ENCODE data around the gene BCAN.

BCAN gene

GRCh38 chr1:156700736-156701531, 59.0 kb downstream of the BCAN start:
- no peak for DNase-seq (ENCODE audit: low read depth)

GRCh38 chr1:156703336-156703735, 61.4 kb downstream of the BCAN start:
- no peak for DNase-seq (ENCODE audit: low read depth)

DNA sequence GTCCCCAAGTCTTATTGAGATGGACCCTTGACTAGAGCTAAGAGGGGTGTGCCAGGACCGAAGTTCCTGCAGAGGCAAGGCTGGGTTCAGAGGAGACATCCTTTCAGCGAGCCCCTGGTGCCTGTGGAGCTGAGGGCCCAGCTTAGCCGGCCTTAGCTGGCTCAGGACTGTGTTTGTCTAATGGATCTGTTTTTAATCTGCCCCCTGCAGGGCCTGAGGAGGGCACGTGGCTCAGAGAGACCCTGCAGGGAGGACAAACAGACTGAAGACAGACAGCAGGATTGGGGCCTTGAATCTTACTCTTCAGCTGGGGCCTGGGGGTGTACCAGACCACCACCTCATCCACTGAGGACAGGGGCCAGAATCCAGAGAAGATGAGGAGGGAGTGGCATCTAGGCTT, 61.8 kb downstream of the BCAN start:
- DNase-seq (ENCODE audit: low read depth): no peak

DNA sequence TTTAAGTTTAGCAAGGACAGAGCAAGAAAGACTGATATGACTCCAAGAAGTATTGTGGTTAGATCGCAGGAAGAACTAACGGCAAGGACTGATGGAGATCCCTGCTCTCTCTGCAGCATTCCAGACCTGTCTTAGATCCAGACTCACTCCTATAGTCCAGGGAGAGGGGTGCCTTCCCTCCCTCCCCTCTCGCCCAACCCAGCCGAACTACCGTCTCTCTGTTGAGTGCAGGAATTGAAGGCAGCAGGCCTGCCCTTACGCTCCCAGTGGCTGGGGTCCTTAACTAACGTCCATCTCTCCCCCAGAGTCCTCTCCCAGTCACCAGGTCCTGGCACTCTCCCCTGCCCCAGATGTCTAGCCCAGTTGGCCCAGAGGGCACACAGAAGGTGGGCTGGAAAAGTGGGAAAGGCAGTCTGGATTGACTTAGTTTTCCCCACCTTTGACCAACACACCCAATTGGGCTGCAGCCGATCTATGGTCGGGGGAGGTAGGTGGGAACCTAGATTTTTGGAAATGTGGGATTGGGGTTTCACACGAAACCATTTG, 62.3 kb downstream of the BCAN start:
- no peak for DNase-seq (ENCODE audit: low read depth)

- no peak for DNase-seq (ENCODE audit: low read depth)
These were observed 63.0 kb downstream of the BCAN start for GRCh38 chr1:156704930-156705320.

DNA sequence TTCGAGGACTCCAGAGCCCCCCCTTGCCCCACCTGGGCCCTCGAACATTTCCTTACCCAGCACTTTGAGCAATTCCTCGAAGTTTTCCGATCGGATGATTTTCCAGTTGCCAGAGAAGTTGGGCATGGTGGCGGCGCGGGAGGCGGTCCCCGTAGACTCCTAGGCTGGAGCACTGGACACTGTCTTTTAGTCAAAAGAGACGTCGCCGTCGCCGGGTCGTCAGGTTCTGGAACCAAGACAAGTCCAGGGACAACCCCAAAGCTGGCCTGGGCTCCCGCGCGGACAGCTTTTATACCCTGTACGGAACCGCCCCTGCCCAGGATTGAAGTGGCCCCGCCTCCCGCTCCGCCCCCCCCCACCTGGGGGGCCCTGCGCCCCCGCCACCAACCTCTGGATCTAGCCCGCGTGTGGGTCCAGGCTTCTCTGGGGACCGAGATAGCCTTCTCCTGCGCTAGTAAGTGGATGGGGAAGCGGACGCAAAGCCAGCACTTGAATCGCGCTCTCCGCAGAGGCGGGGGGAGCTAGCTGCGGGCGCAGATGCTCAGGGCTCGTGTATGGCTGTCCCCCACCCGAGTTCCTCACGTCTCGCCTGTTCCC, 63.5 kb downstream of the BCAN start, which contains the start of gene CRABP2:
Gene CRABP2, minus strand, starts transcription at position 263 of the 597 bp plus-strand sequence. Its CDS starts 137 bp downstream, at position 126.
- DNase-seq (ENCODE audit: low read depth): no peak

GRCh38 chr1:156705918-156706656, 64.2 kb downstream of the BCAN start:
- DNase-seq (ENCODE audit: low read depth): peak; percentile 42

DNA sequence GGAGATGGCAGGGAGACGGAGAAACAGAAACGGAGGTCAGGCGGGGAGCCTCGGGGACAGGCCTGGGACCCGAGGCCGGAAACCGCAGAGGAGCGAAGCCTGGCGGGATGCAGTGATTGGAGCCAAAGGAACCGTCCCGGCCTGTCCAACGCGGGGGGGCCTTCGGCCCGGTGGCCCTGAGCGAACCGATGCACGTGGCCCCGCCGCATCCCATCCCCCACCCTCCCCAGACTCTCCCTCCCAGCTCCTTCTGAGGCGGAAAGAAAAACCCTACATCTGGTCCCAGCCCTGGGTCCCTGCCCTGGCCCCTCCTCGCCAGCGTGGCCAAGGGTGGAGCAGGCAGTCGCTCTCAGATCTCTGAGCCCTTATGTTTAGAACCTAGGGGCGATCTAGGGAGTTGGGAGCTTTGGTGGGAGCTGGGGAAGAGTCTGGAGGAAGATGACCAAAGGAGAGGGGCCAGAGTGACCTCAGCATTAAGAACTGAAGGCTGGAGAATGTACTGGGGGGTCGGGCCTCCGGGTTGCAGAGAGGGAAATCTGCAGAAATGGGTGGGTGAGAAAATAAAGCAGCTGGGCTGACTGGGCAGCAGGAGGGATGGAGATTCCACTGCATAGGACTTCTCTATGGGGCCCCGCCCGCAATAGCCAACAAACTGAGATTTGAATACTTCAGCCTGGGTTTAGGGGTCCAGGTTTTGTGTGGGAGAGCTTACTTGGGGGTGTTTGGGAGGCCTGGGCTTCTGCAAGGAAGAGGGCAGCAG, 64.9 kb downstream of the BCAN start:
- DNase-seq (ENCODE audit: low read depth): no peak

DNA sequence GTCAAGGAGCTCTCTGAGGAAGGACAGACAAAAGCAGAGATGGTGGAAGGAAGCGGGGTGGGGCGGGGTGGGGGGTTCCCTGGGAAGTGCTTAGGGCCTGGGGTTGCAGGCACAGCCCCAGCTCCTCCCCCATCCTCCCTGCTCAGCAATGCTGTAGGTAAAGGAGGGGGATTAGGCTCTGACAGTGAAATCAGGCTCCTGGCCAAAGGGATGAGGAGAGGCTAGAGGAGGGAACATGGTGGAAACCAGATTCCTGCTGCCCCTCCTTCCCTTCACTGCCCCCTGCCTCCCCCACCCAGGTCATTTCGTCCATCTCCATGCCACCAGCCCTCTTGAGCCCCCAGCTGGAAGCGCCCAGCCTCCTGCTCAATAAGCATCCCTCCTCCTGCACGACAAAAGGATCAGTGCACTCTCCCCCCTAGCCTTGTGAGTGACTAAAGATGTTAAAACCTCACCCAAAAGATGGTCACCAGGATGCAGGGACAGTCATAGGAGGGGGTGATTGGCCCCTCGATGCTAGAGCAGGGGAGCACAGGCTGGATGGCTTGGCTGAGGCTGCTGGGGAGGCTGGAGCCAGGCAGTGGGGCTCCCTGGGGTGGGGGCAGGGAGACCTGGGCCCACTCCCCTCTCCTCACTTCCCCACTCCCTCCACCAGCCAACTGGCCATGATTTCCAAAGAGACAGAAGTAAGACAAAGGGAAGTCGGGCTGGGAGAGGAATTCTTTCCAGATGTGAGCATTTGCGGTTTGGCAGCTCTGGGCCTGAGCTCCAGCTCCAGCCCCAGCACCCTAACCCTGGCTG, 65.7 kb downstream of the BCAN start:
- no peak for DNase-seq (ENCODE audit: low read depth)

GRCh38 chr1:156708218-156708661, 66.3 kb downstream of the BCAN start:
- no peak for DNase-seq (ENCODE audit: low read depth)

DNA sequence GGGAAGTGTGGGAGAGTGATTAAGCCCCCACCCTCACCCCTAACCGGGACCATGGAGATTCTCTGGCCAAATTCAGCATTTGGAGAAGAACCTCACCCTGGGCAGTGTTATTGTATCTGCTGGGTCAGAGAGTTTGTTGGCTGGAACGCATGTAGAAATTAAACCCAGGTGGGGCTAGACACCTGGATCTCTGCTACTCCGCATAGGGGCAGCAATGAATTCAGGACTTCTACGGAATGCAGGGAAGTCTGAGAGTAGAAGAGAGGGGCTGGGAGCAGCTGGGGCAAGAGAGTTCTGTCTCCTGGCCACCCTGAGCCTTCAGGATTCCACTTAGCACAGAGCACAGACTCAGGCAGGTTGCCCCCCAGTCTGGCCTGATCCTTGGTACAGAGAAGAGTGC, 67.1 kb downstream of the BCAN start:
- no peak for DNase-seq (ENCODE audit: low read depth)

Measured in T-helper 22 cell (primary cell).